GM19468 (cell line): ENCODE data around the gene ZNF160.
"Not testable (repeated sequence)": the region's sequence is repeated elsewhere in the genome, so short reads cannot be mapped to it uniquely, and the experiment has no call there.

Experiments
- ATAC-seq: cut with Tn5 transposase; IDR thresholded peaks from one replicate; pipeline ENCODE4 v1.9.1; 2021; ENCODE audit warnings: mild to moderate bottlenecking, moderate library complexity, moderate number of reproducible peaks; ENCODE audit not compliant: unreplicated experiment; ENCODE audit errors: extremely low read depth

ZNF160 gene

GRCh38 chr19:53103234-53104203 lies at the start of gene ZNF160:
Gene ZNF160, minus strand, starts transcription at chr19:53103422. Its CDS starts 17,146 bp downstream, at chr19:53086276.
- peak; percentile 83 for ATAC-seq

DNA sequence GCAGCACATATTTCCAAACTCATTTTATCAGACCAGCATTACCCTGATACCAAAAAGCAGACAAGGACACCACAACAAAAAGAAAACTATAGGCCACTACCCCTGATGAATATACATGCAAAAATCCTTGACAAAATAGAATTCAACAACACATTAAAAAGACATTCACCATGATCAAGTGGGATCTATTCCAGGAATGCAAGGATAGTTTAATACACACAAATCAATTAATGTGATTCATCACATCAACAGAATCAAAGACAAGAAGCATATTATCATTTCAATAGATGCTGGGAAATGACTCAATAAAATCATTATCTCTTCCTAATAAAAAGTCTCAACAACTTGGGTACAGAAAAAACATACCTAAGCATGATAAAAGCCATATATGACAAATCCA lies 44.4 kb upstream of the ZNF160 start:
- no peak for ATAC-seq

DNA sequence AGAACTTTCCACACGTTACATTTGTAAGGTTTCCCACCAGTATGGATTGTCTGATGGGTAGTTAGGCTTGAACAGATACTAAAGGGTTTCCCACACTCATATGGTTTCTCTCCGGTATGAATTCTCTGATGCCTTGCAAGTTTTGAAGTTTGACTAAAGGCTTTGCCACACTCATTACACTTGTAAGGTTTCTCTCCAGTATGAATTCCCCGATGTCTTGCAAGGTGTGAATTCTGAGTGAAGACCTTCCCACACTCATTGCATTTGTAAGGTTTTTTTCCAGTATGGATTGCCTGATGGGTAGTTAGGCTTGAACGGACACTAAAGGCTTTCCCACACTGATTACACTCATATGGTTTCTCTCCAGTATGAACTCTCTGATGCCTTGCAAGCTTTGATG lies 37.1 kb upstream of the ZNF160 start:
- no peak for ATAC-seq

DNA sequence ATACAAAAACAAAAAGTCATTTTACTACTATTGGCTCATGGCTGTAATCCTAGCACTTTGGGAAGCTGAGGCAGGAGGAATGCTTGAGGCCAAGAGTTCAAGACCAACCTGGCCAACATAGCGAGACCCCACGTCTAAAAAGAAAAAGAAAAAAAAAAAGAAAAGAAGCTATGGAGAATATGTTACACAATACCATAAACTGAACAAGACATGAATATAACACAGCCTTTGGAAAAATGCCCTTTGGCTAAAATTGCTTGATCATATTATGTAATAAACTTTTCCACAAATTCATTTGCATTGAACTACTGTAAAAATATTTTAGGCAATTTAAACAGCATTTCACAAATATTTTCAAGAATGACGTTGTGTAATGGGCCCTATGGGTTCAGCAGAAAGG lies 33.2 kb upstream of the ZNF160 start:
- no peak for ATAC-seq

- no peak for ATAC-seq
These were observed 29.1 kb upstream of the ZNF160 start, which contains the start of gene ZNF415 for GRCh38 chr19:53132141-53132991. Gene ZNF415, minus strand, starts transcription at chr19:53132910. Its CDS starts 10,234 bp downstream, at chr19:53122676.

DNA sequence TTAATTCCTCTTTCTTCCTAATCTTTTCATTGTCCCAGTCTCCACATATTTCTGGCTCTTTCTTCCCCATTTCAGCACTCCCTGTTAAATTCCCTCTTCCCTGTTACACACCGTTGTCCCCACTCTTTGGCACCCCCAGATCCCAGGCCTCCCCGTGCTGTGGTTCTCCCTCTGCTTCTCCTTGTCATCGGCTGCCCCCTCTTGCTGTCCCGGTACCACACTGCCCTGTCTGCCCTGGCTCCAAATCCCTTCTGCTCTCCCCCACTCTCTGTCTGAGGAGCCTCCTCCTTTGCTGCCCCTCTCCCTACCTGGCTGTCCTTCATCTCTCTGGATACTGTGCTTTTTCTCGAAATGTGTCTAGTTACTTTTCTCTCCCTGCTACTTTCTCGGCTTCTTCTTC lies 28.5 kb upstream of the ZNF160 start:
- no peak for ATAC-seq

- ATAC-seq = no peak
These were observed 27.9 kb upstream of the ZNF160 start for GRCh38 chr19:53131085-53131590.

- no peak for ATAC-seq
These were observed 27.3 kb upstream of the ZNF160 start for GRCh38 chr19:53130506-53130905.

GRCh38 chr19:53126733-53127526 lies 23.7 kb upstream of the ZNF160 start:
- not testable (repeated sequence) for ATAC-seq

DNA sequence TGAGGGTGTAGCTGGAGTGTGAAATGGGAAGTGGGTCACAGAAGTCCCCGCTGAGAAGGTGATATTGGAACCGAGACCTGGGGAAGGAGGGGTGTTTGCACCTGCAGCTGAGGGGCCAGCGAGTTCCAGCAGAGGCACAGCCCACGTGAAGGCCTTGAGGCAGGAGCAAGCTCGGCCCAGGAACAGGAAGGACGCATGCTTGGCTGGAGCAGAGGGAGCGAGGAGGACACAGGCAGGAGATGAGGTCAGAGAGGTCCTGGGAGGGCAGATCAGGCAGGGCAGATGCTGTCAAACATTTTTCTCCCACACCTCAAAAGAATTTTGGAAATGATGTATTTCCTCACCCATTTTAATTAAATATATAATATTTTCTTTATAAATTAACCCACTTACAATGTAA lies 20.2 kb upstream of the ZNF160 start:
- no peak for ATAC-seq

DNA sequence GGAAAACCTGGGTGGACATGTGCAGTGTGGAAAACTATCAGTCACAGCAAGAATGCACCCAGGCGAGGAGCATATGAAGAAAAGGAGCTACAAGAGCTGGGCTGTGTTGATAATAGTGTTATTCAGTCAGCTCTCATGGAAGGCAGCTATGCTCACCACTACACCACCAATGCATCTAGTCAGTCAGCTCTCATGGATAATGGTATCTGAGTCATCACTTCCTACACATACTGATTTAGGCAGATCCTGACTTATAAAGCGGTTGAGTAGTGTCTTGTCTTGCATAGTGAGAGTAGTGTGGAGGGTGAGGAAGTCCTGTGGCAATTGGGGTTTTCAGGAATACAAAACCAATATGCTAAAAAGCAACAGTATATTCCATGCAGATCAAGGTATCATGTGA lies 9.1 kb upstream of the ZNF160 start:
- no peak for ATAC-seq

DNA sequence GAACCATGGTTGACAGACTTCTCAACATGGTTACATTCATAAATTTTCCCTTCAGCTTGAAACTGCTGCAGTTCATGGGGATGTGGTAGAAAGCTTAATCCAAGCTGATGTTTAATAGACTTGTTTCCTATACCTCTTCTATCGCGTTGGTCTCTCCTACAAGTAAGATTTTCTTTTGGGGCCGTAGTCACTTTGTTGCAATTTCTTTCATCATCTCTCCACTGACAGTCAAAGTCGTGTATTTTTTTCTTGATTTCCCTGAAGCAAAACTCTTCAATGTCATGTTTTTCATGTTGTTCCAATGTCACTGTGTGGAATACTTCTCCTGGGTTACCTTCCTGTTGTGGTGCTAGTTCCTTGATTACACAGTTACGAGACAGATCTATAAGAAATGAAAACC lies 6.3 kb upstream of the ZNF160 start:
- ATAC-seq = no peak

DNA sequence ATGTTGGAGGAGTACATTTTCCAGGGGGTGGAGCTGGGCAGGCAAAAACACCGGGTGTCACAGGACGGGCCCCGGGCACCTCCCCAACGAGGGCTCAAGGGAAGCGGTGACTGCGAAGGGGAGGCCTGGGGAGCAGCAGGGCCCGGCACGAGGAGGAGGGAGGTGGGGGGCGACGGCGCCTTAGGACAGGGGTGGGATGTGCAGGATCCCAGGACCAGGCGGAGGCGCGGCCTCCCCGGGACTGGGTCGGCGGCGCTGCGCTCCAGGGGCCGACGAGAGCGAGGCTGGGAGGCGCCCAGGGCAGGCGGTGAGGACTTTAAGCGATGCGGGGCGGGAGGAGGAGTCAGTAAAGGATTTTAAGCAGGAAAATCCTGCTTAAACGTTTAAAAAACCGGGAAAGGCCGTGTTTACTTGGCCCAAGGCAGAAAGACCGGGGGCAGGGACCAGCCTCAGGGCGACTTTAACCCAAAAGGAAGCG lies 427 bp downstream of the ZNF160 start:
- ATAC-seq = no peak

- no peak for ATAC-seq
These were observed 941 bp downstream of the ZNF160 start for GRCh38 chr19:53102206-53102755.

- ATAC-seq = no peak
These were observed 1.7 kb downstream of the ZNF160 start for GRCh38 chr19:53101518-53101917.

DNA sequence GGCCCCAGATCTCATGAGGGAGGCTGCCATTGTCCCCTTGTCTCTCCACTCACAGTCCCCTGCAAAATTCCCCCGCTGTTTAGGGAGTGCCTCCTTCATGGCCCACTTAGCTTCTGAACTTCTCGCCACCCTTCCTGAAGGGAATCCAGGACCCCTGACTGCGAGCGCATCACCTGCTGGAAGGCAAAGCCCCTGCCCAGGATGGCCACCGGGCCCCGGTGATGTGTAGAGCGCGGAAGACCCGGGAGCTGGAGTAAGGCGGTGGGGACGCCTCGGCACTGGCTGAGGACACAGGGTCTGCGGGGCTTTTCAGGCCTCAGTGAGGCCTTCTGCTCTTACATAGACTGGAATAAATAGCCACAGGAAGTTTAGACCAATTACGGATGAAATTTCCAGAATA lies 4.7 kb downstream of the ZNF160 start:
- not testable (repeated sequence) for ATAC-seq

DNA sequence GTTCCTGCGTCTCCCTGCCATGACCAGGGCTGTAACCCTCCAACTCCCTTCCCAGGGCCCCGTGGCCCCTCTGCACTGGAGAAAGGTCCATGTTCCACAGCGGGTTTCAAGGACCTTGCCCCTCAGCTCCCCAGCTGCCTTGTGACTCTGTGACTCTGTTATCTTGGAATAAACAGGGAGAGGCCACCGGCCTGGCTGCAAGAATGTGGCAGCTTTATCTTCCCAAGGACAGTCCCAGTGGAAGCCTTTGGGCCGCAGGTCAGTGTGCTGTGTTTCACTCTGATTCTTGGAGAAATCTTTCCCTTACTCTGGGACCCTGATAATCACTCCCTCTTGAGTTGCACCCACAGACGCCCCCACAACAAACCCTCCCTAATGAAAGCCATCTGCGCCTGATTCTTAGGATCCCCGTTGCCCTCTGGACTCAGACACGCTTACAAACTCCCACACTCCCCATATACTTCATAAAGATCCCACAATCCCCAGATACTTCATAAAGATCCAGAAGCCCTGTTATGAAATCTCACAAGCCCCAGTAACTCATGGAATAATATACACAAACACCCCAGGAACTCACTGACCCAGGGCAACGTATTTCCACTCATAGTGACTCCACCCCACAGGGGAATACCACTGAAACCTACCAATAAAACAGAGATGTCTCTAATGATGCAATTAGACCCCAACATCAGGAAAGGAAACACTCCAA lies 6.1 kb downstream of the ZNF160 start:
- not testable (repeated sequence) for ATAC-seq

DNA sequence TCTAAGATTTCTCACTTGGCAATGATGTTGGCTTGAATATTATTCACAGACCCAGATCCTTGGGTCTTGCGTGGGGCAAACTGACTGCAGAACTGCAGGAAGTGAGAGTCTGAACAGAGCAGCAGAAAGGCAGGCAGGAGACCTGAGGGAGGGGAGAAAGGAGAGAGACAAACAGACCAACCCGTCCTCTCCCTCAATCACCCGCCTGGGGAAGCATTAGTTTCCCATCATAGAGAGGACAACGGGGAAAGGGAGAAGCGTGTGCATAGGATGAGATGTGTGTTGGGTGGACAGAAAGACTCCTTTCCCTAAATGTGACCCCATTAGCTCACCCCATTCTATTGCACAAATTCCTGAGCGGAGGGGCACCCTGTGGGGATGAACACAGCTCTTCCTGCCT lies 6.6 kb downstream of the ZNF160 start:
- ATAC-seq = not testable (repeated sequence)
